Neuron (in vitro differentiated cells): ENCODE results near the gene SLIT3.

ENCODE experiments used
- H2AFZ ChIP-seq: one replicate; pipeline ENCODE4 v1.6.1; 2013; ENCODE audit warnings: low read depth, mild to moderate bottlenecking, inconsistent platforms, low read length, moderate library complexity
- H3K27me3 ChIP-seq: one replicate; pipeline ENCODE4 v1.6.1; 2013; ENCODE audit warnings: low read length; ENCODE audit not compliant: insufficient read depth
- H3K36me3 ChIP-seq: one replicate; pipeline ENCODE4 v1.6.1; 2013; ENCODE audit warnings: low read length; ENCODE audit not compliant: insufficient read depth
- H3K4me1 ChIP-seq: one replicate; pipeline ENCODE4 v1.6.1; 2013; ENCODE audit warnings: low read length; ENCODE audit not compliant: insufficient read depth
- H3K4me3 ChIP-seq: 2 replicates; pipeline ENCODE4 v1.5.1; 2013; ENCODE audit warnings: mild to moderate bottlenecking, low read length, moderate library complexity
- H3K9me3 ChIP-seq: one replicate; pipeline ENCODE4 v1.6.1; 2013; ENCODE audit warnings: low read length

The SLIT3 gene

GRCh38 chr5:168851902-168852321 is 449.0 kb downstream of the SLIT3 start:
- Histone ChIP-seq H3K4me1 (peaks cover 76% of the 10 kb centered on the region), H2AFZ (no peak overlapping the region), H3K4me3 (peak overlapping the region; percentile 22), H3K27me3 (no peaks in the 10 kb centered on the region), H3K36me3 (no peaks in the 10 kb centered on the region), H3K9me3 (no peaks in the 10 kb centered on the region)

- H3K36me3 ChIP-seq: no peaks in the 10 kb centered on the region
- H3K4me1 ChIP-seq: peaks cover 78% of the 10 kb centered on the region
- H2AFZ ChIP-seq: no peak overlapping the region
- no peak overlapping the region for H3K4me3 ChIP-seq
- H3K9me3 ChIP-seq: no peaks in the 10 kb centered on the region
- H3K27me3 ChIP-seq: no peaks in the 10 kb centered on the region
Measured at GRCh38 chr5:168850683-168851082, 450.3 kb downstream of the SLIT3 start.

GRCh38 chr5:168848569-168848968 is 452.4 kb downstream of the SLIT3 start:
- no peak overlapping the region for H2AFZ ChIP-seq
- H3K4me3 ChIP-seq: no peak overlapping the region
- H3K36me3 ChIP-seq: no peaks in the 10 kb centered on the region
- no peaks in the 10 kb centered on the region for H3K27me3 ChIP-seq
- peaks cover 92% of the 10 kb centered on the region for H3K4me1 ChIP-seq
- no peaks in the 10 kb centered on the region for H3K9me3 ChIP-seq

- peaks cover 88% of the 10 kb centered on the region for H3K4me1 ChIP-seq
- H3K27me3 ChIP-seq: no peaks in the 10 kb centered on the region
Measured at GRCh38 chr5:168847511-168848073, 453.3 kb downstream of the SLIT3 start.

GRCh38 chr5:168844922-168845296 is 456.0 kb downstream of the SLIT3 start:
- H3K4me1 ChIP-seq: peaks cover 66% of the 10 kb centered on the region
- H2AFZ ChIP-seq: peak overlapping the region; percentile 2
- H3K9me3 ChIP-seq: no peaks in the 10 kb centered on the region
- no peaks in the 10 kb centered on the region for H3K36me3 ChIP-seq
- H3K4me3 ChIP-seq: peak overlapping the region; percentile 24
- H3K27me3 ChIP-seq: no peaks in the 10 kb centered on the region

More at GRCh38 chr5:168847511-168848073, 453.3 kb downstream of the SLIT3 start:
- Histone ChIP-seq H3K36me3 (no peaks in the 10 kb centered on the region), H2AFZ (peak overlapping the region; percentile 6), H3K4me3 (no peak overlapping the region), H3K9me3 (no peaks in the 10 kb centered on the region)

GRCh38 chr5:168844016-168844921 is 456.7 kb downstream of the SLIT3 start:
- Histone ChIP-seq H3K4me1 (peaks cover 60% of the 10 kb centered on the region), H3K4me3 (peak overlapping the region; percentile 24), H2AFZ (peak overlapping the region; percentile 2), H3K27me3 (no peaks in the 10 kb centered on the region), H3K36me3 (no peaks in the 10 kb centered on the region), H3K9me3 (no peaks in the 10 kb centered on the region)

GRCh38 chr5:168843277-168844015 is 457.5 kb downstream of the SLIT3 start:
- Histone ChIP-seq H2AFZ (no peak overlapping the region), H3K9me3 (no peaks in the 10 kb centered on the region), H3K36me3 (no peaks in the 10 kb centered on the region), H3K4me1 (peaks cover 51% of the 10 kb centered on the region), H3K4me3 (no peak overlapping the region), H3K27me3 (no peaks in the 10 kb centered on the region)

- H3K27me3 ChIP-seq: no peaks in the 10 kb centered on the region
- no peaks in the 10 kb centered on the region for H3K36me3 ChIP-seq
- H3K4me3 ChIP-seq: no peak overlapping the region
- H3K4me1 ChIP-seq: peaks cover 44% of the 10 kb centered on the region
- no peak overlapping the region for H2AFZ ChIP-seq
- H3K9me3 ChIP-seq: no peaks in the 10 kb centered on the region
Measured at GRCh38 chr5:168842571-168843205, 458.3 kb downstream of the SLIT3 start.

GRCh38 chr5:168837852-168838251 is 463.1 kb downstream of the SLIT3 start:
- no peaks in the 10 kb centered on the region for H3K27me3 ChIP-seq

GRCh38 chr5:168836603-168837231 is 464.2 kb downstream of the SLIT3 start:
- Histone ChIP-seq H3K4me3 (no peak overlapping the region), H2AFZ (no peak overlapping the region), H3K36me3 (no peaks in the 10 kb centered on the region), H3K27me3 (no peaks in the 10 kb centered on the region), H3K9me3 (no peaks in the 10 kb centered on the region), H3K4me1 (peaks cover 7% of the 10 kb centered on the region)

More at GRCh38 chr5:168837852-168838251, 463.1 kb downstream of the SLIT3 start:
- Histone ChIP-seq H3K36me3 (no peaks in the 10 kb centered on the region), H2AFZ (no peak overlapping the region), H3K9me3 (no peaks in the 10 kb centered on the region), H3K4me3 (no peak overlapping the region), H3K4me1 (peaks cover 11% of the 10 kb centered on the region)

GRCh38 chr5:168833936-168834335 is 467.0 kb downstream of the SLIT3 start:
- H3K4me1 ChIP-seq: peaks cover 7% of the 10 kb centered on the region
- H3K36me3 ChIP-seq: no peaks in the 10 kb centered on the region
- no peak overlapping the region for H2AFZ ChIP-seq
- no peaks in the 10 kb centered on the region for H3K27me3 ChIP-seq
- no peak overlapping the region for H3K4me3 ChIP-seq
- H3K9me3 ChIP-seq: no peaks in the 10 kb centered on the region

GRCh38 chr5:168833383-168833782 is 467.6 kb downstream of the SLIT3 start:
- H3K4me3 ChIP-seq: no peak overlapping the region

More at GRCh38 chr5:168833383-168833782, 467.6 kb downstream of the SLIT3 start:
- Histone ChIP-seq H3K27me3 (no peaks in the 10 kb centered on the region), H2AFZ (no peak overlapping the region), H3K36me3 (no peaks in the 10 kb centered on the region), H3K9me3 (no peaks in the 10 kb centered on the region), H3K4me1 (peaks cover 7% of the 10 kb centered on the region)
